OCI-LY7 (cell line): ENCODE data around the gene NBEAL1. TPM values are rescaled to one million over a fixed set of nuclear protein-coding genes. Genes with fewer than 3 reads are reported as not detected.

ENCODE experiments used
- BruUV-seq: library from RNA; stranded (reverse); fragments of 400-500 nt; replicated peaks from 2 replicates; lab custom pipeline; 2021; lab: Mats Ljungman, UMichigan
- CTCF ChIA-PET: fragments of 300-600 bp; sonication (Branson Sonifier 250); formaldehyde crosslinking; loops from one replicate; lab custom pipeline; 2022; ENCODE audit warnings: antibody characterized with exemption; ENCODE audit not compliant: unreplicated experiment; lab: Charles Lee
- POLR2A ChIA-PET: fragments of 300-600 bp; sonication (Branson Sonifier 250); formaldehyde crosslinking; loops from one replicate; lab custom pipeline; 2022; ENCODE audit warnings: antibody characterized with exemption; lab: Charles Lee
- DNase-seq: peaks from one replicate; pipeline ENCODE4 v3.0.0-alpha.2; 2015; ENCODE audit warnings: low spot score
- H2AFZ ChIP-seq: fragments of 200-600 bp; sonication (generic), shearing (Covaris generic); 2 replicates; pipeline ENCODE4 v1.6.1; 2014; ENCODE audit warnings: mild to moderate bottlenecking, antibody characterized with exemption, low read length, moderate library complexity
- H3K27ac ChIP-seq: fragments of 200-600 bp; sonication (generic); 2 replicates; pipeline ENCODE4 v1.5.1; 2014; ENCODE audit warnings: mixed run types, low read depth, mild to moderate bottlenecking, moderate library complexity, low read length, inconsistent platforms; ENCODE audit not compliant: poor library complexity, severe bottlenecking
- H3K36me3 ChIP-seq: fragments of 200-600 bp; sonication (generic); 2 replicates; pipeline ENCODE4 v1.6.1; 2014; ENCODE audit warnings: mild to moderate bottlenecking, antibody characterized with exemption, low read length, moderate library complexity, mixed read lengths; ENCODE audit not compliant: insufficient read depth
- H3K4me1 ChIP-seq: fragments of 200-600 bp; sonication (generic); 2 replicates; pipeline ENCODE4 v1.5.1; 2014; ENCODE audit warnings: mild to moderate bottlenecking, low read length; ENCODE audit not compliant: insufficient read depth, poor library complexity, severe bottlenecking
- H3K4me2 ChIP-seq: fragments of 200-600 bp; sonication (generic); 2 replicates; pipeline ENCODE4 v1.6.1; 2014; ENCODE audit warnings: mild to moderate bottlenecking, low read length
- H3K4me3 ChIP-seq: fragments of 200-600 bp; sonication (generic); 2 replicates; pipeline ENCODE4 v1.5.1; 2014; ENCODE audit warnings: mild to moderate bottlenecking, low read depth, low read length; ENCODE audit not compliant: poor library complexity, severe bottlenecking
- H3K79me2 ChIP-seq: fragments of 200-600 bp; sonication (generic); 2 replicates; pipeline ENCODE4 v1.6.1; 2016; ENCODE audit warnings: low read depth, mild to moderate bottlenecking, low read length, moderate library complexity, mixed read lengths; ENCODE audit not compliant: insufficient read depth
- H3K9me2 ChIP-seq: fragments of 200-600 bp; sonication (generic); 2 replicates; pipeline ENCODE4 v1.6.1; 2016; ENCODE audit warnings: mild to moderate bottlenecking, low read length, mixed read lengths; ENCODE audit not compliant: insufficient read depth
- H3K9me3 ChIP-seq: fragments of 200-600 bp; sonication (generic); 2 replicates; pipeline ENCODE4 v1.6.1; 2014; ENCODE audit warnings: mild to moderate bottlenecking, mixed run types, low read length, mixed read lengths
- H4K20me1 ChIP-seq: fragments of 200-600 bp; sonication (generic); 2 replicates; pipeline ENCODE4 v1.6.1; 2014; ENCODE audit warnings: mild to moderate bottlenecking, antibody characterized with exemption, low read length, moderate library complexity, mixed read lengths; ENCODE audit not compliant: insufficient read depth
- EZH2phosphoT487 ChIP-seq: fragments of 200-600 bp; sonication (generic); IDR thresholded peaks from 2 replicates; pipeline ENCODE4 v1.6.1; 2018; ENCODE audit warnings: low read depth, borderline replicate concordance, mild to moderate bottlenecking, mixed run types, antibody characterized with exemption, low read length, moderate library complexity, mixed read lengths
- intact Hi-C: fragments of 100-400 bp; cut with micrococcal nuclease; formaldehyde crosslinking; loops from one replicate; pipeline ENCODE4 v1.10.0; 2022; ENCODE audit not compliant: unreplicated experiment
- total RNA-seq, 2 experiments: library from RNA; depleted of rRNA in 1 of 2; stranded (reverse); fragments of >200 nt in 1 of 2; shearing (Covaris generic) in 1 of 2; gene quantifications; 2 replicates each; pipeline ENCODE4 v1.2.3, GENCODE V29; 2014 to 2022
- TF ChIP-seq, protein P1 (sequence below): fragments of 200-600 bp; sonication (generic); conservative IDR thresholded peaks from 2 replicates; pipeline ENCODE4 v1.5.1; 2014; ENCODE audit warnings: mild to moderate bottlenecking, antibody characterized with exemption, low read length, moderate library complexity, mixed read lengths

The NBEAL1 gene
- total RNA-seq, 2 experiments from 2014 or later = 5.9 to 10.4 TPM

DNA sequence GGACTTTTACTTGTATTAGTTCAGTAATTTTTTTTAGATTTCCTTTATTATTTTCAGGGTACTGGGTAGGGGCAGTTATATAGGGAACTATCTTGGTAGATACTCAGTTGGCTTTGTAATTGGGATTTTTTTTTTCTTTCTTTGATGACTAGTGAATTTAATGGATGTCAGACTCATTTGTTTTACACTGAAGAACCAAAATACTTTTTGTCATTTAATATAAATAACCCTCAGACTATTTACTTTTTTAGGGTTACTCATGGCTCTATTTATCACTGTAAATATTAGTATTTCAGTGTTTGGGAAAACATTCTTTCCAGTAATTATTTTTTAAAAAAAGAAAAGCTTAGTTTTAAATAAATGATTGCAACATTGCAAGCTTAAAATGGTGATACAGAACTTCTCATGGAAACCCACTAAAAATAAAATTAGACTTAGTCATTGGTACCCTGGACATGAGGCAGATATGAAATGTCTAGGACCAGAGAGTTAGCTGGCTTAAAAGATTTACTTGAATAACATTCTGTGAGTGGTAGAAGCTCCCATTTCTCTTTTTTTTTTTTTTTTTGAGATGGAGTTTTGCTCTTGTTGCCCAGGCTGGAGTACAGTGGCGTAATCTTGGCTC is 149.7 kb downstream of the NBEAL1 start:
- H3K9me2 ChIP-seq = no peaks in the 10 kb centered on the region
- TF ChIP-seq, protein P1, sequence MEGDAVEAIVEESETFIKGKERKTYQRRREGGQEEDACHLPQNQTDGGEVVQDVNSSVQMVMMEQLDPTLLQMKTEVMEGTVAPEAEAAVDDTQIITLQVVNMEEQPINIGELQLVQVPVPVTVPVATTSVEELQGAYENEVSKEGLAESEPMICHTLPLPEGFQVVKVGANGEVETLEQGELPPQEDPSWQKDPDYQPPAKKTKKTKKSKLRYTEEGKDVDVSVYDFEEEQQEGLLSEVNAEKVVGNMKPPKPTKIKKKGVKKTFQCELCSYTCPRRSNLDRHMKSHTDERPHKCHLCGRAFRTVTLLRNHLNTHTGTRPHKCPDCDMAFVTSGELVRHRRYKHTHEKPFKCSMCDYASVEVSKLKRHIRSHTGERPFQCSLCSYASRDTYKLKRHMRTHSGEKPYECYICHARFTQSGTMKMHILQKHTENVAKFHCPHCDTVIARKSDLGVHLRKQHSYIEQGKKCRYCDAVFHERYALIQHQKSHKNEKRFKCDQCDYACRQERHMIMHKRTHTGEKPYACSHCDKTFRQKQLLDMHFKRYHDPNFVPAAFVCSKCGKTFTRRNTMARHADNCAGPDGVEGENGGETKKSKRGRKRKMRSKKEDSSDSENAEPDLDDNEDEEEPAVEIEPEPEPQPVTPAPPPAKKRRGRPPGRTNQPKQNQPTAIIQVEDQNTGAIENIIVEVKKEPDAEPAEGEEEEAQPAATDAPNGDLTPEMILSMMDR = no peak
- TF ChIP-seq EZH2phosphoT487 = no peak
- no TSS peak for BruUV-seq
- H3K4me3 ChIP-seq = no peak overlapping the region
- intact Hi-C loops = no loop called here
- H3K27ac ChIP-seq = no peak overlapping the region
- H4K20me1 ChIP-seq = no peaks in the 10 kb centered on the region
- H3K9me3 ChIP-seq = no peaks in the 10 kb centered on the region
- no peak overlapping the region for H3K4me2 ChIP-seq
- ChIA-PET CTCF (no interaction called here), POLR2A (interaction anchor here (0.5 to 1.9 kb wide), 5 partner anchors 11 to 1061 kb away, joined by 3 to 4 read pairs (median 4); no protein-coding TSS in a partner anchor)
- no peaks in the 10 kb centered on the region for H3K79me2 ChIP-seq
- H2AFZ ChIP-seq = no peak overlapping the region
- DNase-seq = no peak
- no peaks in the 10 kb centered on the region for H3K36me3 ChIP-seq
- H3K4me1 ChIP-seq = no peaks in the 10 kb centered on the region

DNA sequence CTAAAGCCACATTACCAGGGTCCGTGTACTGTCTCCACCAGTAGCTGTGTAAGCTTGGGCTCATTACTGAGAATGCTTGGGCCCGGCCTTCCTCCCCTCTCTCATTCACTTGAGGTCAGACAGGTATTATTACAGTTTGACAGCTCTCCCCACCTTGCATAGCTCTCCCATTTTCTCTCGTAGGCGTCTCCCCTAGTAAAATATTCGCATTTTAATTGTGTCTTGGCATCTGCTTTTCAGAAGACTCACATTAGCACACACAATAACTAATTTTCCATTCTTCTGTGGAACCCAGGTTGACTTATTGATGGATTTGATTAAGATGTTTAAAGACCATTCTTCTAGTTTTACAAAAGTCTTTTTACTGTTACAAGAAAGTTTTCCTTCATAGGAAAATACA is 153.1 kb downstream of the NBEAL1 start:
- Histone ChIP-seq H3K27ac (no peak overlapping the region), H3K9me3 (no peaks in the 10 kb centered on the region), H3K4me2 (no peak overlapping the region), H3K79me2 (no peaks in the 10 kb centered on the region), H2AFZ (no peak overlapping the region), H3K4me3 (no peak overlapping the region), H3K9me2 (no peaks in the 10 kb centered on the region), H4K20me1 (no peaks in the 10 kb centered on the region), H3K4me1 (no peaks in the 10 kb centered on the region), H3K36me3 (no peaks in the 10 kb centered on the region)
- ChIA-PET POLR2A (interaction anchor here (0.6 to 1.3 kb wide), 6 partner anchors 37 to 991 kb away, joined by 3 to 4 read pairs (median 3); no protein-coding TSS in a partner anchor), CTCF (no interaction called here)
- DNase-seq = no peak
- no peak for TF ChIP-seq EZH2phosphoT487
- TF ChIP-seq, protein P1 = no peak
- intact Hi-C loops = no loop called here
- BruUV-seq = no TSS peak

DNA sequence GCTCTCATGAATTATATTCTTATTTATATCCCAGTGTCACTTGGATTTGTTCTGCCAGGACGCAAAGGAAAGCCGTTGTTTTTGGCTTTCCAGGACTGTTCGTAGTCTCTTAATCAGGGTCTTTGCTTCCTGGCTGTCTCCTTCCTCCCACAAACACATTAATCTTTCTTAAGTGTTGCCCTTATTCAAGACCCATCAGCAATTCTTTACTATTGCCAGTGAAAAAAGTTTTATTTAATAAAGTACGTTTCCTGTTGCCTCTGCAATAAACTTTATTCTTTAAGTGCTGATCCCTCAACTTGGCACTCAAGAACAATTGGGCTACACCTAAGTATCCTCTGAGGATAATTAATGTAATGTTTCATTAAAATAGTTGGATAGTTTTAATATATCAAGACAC is 155.8 kb downstream of the NBEAL1 start:
- no peak for DNase-seq
- TF ChIP-seq EZH2phosphoT487 = no peak
- TF ChIP-seq, protein P1 = no peak
- Histone ChIP-seq H4K20me1 (no peaks in the 10 kb centered on the region), H3K79me2 (no peaks in the 10 kb centered on the region), H3K9me3 (no peaks in the 10 kb centered on the region), H3K27ac (no peak overlapping the region), H3K4me2 (no peak overlapping the region), H3K9me2 (no peaks in the 10 kb centered on the region), H3K4me1 (no peaks in the 10 kb centered on the region), H3K4me3 (no peak overlapping the region), H2AFZ (no peak overlapping the region), H3K36me3 (no peaks in the 10 kb centered on the region)
- intact Hi-C loops = no loop called here
- ChIA-PET POLR2A (no interaction called here), CTCF (no interaction called here)
- BruUV-seq = no TSS peak
